HG03280 (cell line): ENCODE measurements around the gene HTR2B.
"Not testable (repeated sequence)": the region's sequence is repeated elsewhere in the genome, so short reads cannot be mapped to it uniquely, and the experiment has no call there.

Source experiments
- ATAC-seq: cut with Tn5 transposase; IDR thresholded peaks from one replicate; pipeline ENCODE4 v1.9.1; 2021; ENCODE audit warnings: mild to moderate bottlenecking, moderate library complexity; ENCODE audit not compliant: unreplicated experiment

Gene HTR2B

GRCh38 chr2:231134910-231135655 is 10.2 kb upstream of the HTR2B start:
- ATAC-seq: no peak

GRCh38 chr2:231133365-231134099 is 8.7 kb upstream of the HTR2B start:
- no peak for ATAC-seq

GRCh38 chr2:231132129-231132528 is 7.3 kb upstream of the HTR2B start:
- no peak for ATAC-seq

GRCh38 chr2:231130336-231131056 is 5.7 kb upstream of the HTR2B start:
- no peak for ATAC-seq

GRCh38 chr2:231129216-231129615 is 4.4 kb upstream of the HTR2B start:
- ATAC-seq: no peak

GRCh38 chr2:231128541-231128940 is 3.7 kb upstream of the HTR2B start:
- no peak for ATAC-seq

- ATAC-seq: no peak
Measured at GRCh38 chr2:231127936-231128335, 3.1 kb upstream of the HTR2B start.

GRCh38 chr2:231127480-231127879 is 2.6 kb upstream of the HTR2B start:
- ATAC-seq: no peak

GRCh38 chr2:231126123-231126522 is 1.3 kb upstream of the HTR2B start:
- ATAC-seq: no peak

- no peak for ATAC-seq
Measured at GRCh38 chr2:231123362-231123898, 1.4 kb downstream of the HTR2B start.

GRCh38 chr2:231118614-231118942 is 6.3 kb downstream of the HTR2B start:
- ATAC-seq: no peak

- ATAC-seq: no peak
Measured at GRCh38 chr2:231117922-231118613, 6.8 kb downstream of the HTR2B start.

GRCh38 chr2:231117148-231117547 is 7.7 kb downstream of the HTR2B start:
- no peak for ATAC-seq

GRCh38 chr2:231115651-231116050 is 9.2 kb downstream of the HTR2B start:
- ATAC-seq: no peak

GRCh38 chr2:231113489-231113888 is 11.4 kb downstream of the HTR2B start:
- no peak for ATAC-seq

GRCh38 chr2:231111987-231112386 is 12.9 kb downstream of the HTR2B start:
- no peak for ATAC-seq

GRCh38 chr2:231110551-231110950 is 14.3 kb downstream of the HTR2B start:
- ATAC-seq: no peak

GRCh38 chr2:231104115-231104713 is 20.6 kb downstream of the HTR2B start:
- peak; percentile 81 for ATAC-seq

- ATAC-seq: no peak
Measured at GRCh38 chr2:231102772-231103171, 22.1 kb downstream of the HTR2B start.

- no peak for ATAC-seq
Measured at GRCh38 chr2:231100990-231101389, 23.9 kb downstream of the HTR2B start.

GRCh38 chr2:231100321-231100720 is 24.5 kb downstream of the HTR2B start:
- ATAC-seq: not testable (repeated sequence)
